OCI-LY7 (cell line): ENCODE results near the gene C11orf71.

Experiments
- EZH2phosphoT487 ChIP-seq: fragments of 200-600 bp; sonication (generic); IDR thresholded peaks from 2 replicates; pipeline ENCODE4 v1.6.1; 2018; ENCODE audit warnings: low read depth, borderline replicate concordance, mild to moderate bottlenecking, mixed run types, antibody characterized with exemption, low read length, moderate library complexity, mixed read lengths
- TF ChIP-seq, protein P1 (sequence below): fragments of 200-600 bp; sonication (generic); conservative IDR thresholded peaks from 2 replicates; pipeline ENCODE4 v1.5.1; 2014; ENCODE audit warnings: mild to moderate bottlenecking, antibody characterized with exemption, low read length, moderate library complexity, mixed read lengths

DNA sequence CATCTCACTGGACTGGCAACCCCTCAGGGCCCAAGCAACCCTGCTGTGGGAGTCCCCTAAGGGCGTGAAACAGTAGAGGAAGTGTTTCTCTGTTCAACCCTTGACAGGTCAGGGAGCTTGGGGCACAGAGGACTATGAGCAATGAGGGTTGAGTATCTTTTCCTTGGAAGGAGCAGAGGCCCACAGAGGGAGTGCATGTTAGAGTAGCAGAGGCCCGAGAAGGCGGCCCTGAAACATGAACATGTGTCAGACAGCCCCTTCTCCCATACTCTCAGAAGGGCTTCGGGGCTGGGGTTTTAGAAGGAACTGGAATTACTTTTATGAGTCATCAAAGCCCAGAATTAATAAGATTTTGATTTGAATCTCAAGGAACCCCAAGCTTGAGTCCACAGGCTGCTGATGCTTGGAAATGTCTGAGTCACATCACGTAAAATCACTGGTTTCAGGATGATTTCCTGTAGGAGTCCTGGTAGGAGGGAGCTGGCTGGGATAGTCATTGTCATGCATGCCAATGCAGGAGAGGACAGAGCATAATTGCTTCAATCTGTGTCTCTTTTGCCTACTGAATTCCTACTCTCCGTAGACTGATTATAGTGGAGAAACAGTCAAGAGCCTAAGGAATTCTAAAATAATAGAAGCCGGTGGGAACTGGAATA is 22.6 kb downstream of the C11orf71 start:
- TF ChIP-seq, protein P1, sequence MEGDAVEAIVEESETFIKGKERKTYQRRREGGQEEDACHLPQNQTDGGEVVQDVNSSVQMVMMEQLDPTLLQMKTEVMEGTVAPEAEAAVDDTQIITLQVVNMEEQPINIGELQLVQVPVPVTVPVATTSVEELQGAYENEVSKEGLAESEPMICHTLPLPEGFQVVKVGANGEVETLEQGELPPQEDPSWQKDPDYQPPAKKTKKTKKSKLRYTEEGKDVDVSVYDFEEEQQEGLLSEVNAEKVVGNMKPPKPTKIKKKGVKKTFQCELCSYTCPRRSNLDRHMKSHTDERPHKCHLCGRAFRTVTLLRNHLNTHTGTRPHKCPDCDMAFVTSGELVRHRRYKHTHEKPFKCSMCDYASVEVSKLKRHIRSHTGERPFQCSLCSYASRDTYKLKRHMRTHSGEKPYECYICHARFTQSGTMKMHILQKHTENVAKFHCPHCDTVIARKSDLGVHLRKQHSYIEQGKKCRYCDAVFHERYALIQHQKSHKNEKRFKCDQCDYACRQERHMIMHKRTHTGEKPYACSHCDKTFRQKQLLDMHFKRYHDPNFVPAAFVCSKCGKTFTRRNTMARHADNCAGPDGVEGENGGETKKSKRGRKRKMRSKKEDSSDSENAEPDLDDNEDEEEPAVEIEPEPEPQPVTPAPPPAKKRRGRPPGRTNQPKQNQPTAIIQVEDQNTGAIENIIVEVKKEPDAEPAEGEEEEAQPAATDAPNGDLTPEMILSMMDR: no peak
- no peak for TF ChIP-seq EZH2phosphoT487
